NCI-H1048 (cell line): ENCODE data around the gene FIGNL2.
"Not testable (repeated sequence)": the region's sequence is repeated elsewhere in the genome, so short reads cannot be mapped to it uniquely, and the experiment has no call there.

Experiments used
- DNase-seq: peaks from one replicate; lab custom pipeline; 2025; lab: John Stamatoyannopoulos, UW

FIGNL2 gene

DNA sequence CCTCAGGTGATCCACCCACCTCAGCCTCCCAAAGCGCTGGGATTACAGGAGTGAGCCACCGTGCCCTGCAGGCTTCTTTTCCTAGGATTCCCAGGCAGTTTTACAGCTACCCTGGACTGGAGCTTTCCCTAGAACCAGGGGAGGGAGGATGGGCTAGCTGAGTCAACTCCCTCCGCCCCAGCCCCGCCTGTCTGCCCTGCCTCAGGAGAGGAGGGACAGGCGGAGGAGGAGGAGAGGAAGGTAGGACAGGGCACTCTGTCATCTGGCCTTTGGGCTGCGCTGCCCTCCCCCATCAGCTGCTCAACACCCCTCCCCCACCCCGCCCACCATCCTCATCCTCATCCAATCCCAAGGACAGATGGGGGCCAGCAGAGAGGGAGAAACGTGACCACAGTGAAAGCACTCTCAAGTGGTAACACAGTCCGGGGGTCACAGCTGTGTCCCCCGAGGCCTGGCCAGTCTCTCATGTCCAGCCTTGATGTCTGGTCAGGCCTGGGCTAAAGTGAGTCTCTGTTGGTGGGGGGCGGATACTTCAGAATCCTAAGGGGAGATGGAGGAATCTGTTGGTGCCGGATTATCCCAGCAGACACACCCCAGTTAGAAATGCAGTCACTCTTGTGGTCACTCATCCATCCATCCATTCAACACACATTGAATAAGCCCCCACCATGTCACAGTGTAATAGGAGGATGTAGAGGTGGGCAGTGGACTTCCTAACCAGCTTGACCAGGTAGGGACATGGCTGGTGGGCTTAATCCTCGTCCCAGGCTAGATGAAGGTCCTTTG lies 12.3 kb downstream of the FIGNL2 start:
- no peak for DNase-seq

- no peak for DNase-seq
These were observed 14.1 kb downstream of the FIGNL2 start for GRCh38 chr12:51834411-51834810.

DNA sequence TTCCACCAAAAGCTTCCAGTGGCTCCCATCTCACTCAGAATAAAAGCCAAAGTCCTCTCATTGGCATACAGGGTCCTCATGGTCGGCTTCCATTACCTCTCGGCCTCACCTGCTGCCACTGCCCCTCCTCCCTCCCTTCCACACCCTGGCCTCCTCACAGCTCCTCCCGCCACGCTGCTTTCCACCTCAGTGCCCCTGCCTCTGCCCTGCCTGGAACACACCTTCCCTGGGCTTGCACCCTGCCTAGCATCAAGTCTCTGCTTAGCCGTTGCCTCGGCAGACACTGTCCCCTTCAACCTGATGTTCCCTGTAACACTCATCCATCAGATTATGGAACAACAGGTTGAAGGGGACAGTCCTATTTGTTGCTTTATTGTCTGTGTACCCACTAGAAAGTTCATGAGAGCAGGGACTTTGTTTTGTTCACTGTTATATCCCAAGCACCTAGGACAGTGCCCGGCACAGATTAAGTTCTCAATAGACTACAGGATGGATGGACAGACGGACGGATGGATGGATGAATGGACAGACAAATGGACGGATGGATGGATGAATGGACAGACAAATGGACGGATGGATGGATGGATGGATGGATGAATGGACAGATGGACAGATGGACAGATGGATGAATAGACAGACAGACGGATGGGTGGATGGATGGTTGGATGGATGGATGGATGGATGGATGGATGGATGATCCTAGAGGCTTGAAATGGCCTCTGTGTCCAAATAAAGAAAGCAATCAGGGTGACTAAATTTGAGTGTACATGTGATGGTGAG lies 14.9 kb downstream of the FIGNL2 start:
- no peak for DNase-seq

GRCh38 chr12:51832354-51833107 lies 16.0 kb downstream of the FIGNL2 start:
- DNase-seq, result no peak

- DNase-seq, result not testable (repeated sequence)
These were observed 16.7 kb downstream of the FIGNL2 start for GRCh38 chr12:51831817-51832216.

DNA sequence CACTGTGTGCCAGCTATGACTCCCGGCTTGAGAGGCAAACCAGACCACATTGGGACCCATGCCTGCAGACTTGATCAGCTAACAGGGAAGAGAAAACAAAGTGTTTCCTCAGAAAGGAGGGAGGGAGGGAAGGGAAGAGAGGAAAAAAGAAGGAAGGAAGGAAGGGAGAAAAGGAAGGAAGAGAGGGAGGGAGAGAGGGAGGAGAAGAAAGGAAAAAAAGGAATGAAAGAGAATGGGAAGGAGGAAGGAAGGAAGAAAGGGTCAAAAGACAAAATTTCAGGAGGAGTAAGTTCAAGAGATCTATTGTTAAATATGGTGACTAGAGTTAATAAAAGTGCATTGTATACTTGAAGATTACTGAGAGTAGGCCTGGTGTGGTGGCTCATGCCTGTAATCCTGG lies 18.9 kb downstream of the FIGNL2 start:
- no peak for DNase-seq

DNA sequence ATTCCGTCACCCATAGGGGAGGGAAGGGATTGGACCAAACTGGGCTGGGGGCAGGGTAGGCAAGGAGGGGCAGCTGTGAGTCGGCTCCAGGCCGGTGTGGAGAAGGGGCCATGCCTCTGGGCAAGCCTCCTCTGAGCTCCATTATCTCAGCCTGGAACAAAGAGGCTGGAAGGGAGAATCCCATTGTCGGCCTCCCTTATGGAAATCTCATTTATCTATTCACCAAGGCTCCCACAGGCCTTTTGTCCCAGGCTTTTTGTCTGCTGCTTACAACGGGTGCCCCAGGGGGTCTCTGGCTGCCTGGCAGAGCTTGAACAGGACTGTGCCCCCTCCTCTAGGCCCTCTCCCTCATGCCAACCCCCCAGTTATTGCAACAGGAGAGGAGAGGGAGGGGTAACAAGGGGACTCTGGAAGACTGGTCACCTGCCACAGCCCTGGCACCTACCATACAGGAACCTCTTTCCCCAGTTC lies 19.5 kb downstream of the FIGNL2 start:
- no peak for DNase-seq

- no peak for DNase-seq
These were observed 20.3 kb downstream of the FIGNL2 start for GRCh38 chr12:51827925-51828818.

- DNase-seq, result no peak
These were observed 21.6 kb downstream of the FIGNL2 start for GRCh38 chr12:51826881-51827280.

DNA sequence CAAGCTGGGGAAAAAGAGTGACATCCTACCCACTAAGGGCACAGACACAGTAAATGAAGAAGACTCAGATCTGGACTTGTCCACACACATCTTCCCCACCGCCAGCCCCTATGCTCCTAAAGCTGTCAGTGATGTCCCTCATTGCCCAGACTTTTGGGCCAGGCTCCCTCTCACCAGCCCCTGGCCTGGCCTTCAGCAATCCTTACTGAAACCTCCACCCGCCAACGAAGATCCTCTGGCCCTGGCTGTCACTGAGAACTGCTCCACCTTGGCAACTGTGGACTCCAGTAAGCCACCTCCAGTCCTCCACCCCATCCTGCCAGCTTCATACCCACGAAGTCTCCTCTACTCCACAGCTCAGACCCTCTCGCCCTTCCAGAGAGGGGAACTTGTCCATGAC lies 23.3 kb downstream of the FIGNL2 start:
- DNase-seq, result no peak

- peak; percentile 11 for DNase-seq
These were observed 24.5 kb downstream of the FIGNL2 start for GRCh38 chr12:51823875-51824565.

- no peak for DNase-seq
These were observed 25.6 kb downstream of the FIGNL2 start for GRCh38 chr12:51822956-51823355.

GRCh38 chr12:51822261-51822616 lies 26.3 kb downstream of the FIGNL2 start:
- DNase-seq, result no peak

DNA sequence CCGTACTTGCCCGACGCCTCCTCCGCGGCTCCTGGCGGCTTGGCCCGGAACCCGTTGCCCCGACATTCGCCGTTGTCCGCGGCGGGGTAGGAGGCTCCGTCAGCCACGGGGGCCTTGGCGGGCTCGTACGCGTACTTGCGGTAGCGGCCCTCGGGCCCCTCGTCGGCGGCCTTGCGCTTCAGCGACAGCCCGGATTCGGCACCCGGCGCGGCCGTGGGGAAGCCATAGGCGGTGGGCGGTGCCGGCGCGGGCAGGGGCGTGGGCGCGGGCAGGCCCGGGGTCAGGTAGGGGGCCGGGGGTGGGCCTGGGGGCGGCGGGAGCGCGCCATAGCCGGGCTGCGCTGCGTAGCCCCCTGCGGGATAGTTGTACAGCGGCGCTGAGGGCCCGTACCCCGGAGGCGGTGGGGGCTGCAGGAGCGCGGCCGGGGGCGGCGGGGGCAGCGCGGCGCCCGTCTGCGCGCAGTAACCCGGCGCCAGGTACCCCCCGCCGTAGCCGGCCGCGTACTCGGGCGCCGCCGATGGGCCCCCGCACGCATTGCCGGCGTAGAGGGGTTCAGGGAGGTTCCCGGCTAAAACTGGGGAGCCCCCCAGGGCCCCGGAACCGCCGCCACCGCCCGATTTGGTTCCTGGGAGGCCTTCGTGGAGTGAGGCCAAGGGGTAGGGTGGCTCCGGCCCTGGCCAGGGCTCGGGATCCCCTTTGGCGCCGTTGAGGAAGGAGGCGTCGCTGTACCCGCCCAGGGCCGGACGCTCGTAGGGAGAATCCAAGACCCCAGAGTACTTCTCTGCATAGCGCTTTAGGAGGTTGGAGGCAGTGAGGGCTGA lies 26.9 kb downstream of the FIGNL2 start:
- DNase-seq, result no peak

GRCh38 chr12:51820526-51821439 lies 27.7 kb downstream of the FIGNL2 start:
- DNase-seq, result peak; percentile 14

DNA sequence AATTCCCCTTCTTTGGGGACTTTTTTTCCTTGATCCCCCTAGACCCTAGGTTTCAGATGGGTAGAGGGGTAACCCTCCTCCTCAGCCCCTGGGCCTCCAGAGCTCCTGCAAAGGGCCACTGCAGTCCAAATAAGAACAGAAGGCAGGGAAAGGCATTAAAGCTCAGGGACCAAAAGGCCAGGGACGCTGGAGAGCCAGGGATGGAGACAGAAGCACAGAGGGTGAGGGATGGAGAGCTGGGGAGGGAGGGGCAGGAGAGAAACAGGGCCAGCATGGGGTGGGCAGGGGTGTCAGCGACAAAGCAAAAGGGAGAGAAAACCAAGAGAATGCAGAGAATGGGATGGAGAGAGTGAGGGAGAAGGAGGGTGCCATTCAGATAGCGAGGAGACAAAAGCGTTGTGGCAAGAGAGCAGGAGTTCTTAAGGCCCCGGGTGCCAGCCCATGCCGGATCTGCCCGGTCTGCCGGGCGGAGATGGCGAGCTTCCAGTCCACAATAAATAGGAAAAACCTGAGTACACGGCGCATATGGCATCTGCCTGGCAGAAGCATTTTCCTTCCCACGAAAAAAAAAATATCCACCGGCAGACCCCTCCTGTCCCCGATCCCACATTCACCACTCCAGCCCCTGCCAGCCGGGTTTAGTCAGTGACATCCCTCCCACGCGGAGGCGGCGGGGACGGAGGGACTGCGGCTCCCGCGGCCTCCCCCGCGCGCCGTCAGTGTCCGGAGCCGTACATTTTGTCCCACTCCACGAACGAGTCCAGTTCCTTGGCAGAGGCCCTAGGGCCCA lies 28.6 kb downstream of the FIGNL2 start:
- no peak for DNase-seq

DNA sequence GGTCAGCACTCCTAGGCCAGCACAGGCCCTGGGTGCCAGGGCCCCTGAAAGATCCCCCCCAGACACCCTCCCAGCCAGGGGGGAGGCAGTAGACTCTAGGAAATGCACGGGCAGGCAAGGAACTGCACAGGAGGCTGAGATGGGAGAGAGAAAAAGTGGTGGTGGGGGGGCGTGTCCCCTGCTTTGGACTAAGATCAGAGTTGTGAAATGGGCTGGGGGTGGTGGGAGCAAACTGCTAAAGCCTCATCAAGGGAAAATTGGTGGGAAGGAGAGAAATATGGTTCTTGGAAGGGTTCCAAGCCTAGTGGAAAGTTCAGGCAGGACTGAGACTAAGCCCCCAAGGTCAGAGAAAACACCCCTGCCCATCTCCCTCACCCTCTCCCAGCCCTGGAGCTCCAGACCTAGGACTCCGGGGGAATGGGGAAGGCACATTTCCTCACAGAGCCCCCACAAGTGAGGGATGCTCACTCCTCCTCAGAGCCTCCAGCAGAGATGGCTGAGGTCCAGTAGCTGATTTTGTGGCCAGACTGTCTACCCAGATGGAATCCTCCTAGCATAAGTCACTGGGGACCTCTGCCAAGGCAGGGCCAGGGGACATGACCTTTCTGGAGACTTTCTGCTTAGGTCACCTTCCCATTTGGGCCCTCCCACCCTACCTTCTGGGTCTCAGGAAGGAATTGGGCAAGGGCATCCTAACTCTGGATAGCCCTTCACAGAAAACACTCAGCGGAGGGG lies 29.8 kb downstream of the FIGNL2 start:
- DNase-seq, result no peak
